Mesodermal cell (in vitro differentiated cells): ENCODE measurements around the gene IL1RL1.

Experiments
- H3K27ac ChIP-seq: 2 replicates; pipeline ENCODE4 v1.7.0; 2013; ENCODE audit warnings: mild to moderate bottlenecking, low read depth, low read length, moderate library complexity; ENCODE audit not compliant: severe bottlenecking
- H3K36me3 ChIP-seq: 2 replicates; pipeline ENCODE4 v1.7.1; 2013; ENCODE audit warnings: mild to moderate bottlenecking, low read length, moderate library complexity; ENCODE audit not compliant: control insufficient read depth, insufficient read depth
- H3K4me1 ChIP-seq: one replicate; pipeline ENCODE4 v1.7.1; 2013; ENCODE audit warnings: mild to moderate bottlenecking, low read length; ENCODE audit not compliant: insufficient read depth, control insufficient read depth, poor library complexity, severe bottlenecking
- H3K4me3 ChIP-seq: 2 replicates; pipeline ENCODE4 v1.7.0; 2013; ENCODE audit warnings: low read length, control low read depth, mild to moderate bottlenecking; ENCODE audit not compliant: insufficient read depth, poor library complexity, severe bottlenecking; ENCODE audit errors: extremely low read depth
- H3K9me3 ChIP-seq: 2 replicates; pipeline ENCODE4 v1.7.1; 2013; ENCODE audit warnings: mild to moderate bottlenecking, low read length, moderate library complexity; ENCODE audit not compliant: control insufficient read depth
- WGBS, 2 experiments: methylation state at CpG; one replicate each; pipeline ENCODE4 v1.1.5; 2013; ENCODE audit warnings: missing lambda C conversion rate in 2 of 2; ENCODE audit not compliant: insufficient coverage in 2 of 2; 5-methylcytosine and 5-hydroxymethylcytosine counted together

The IL1RL1 gene

GRCh38 chr2:102397209-102397608, 85.8 kb downstream of the IL1RL1 start:
- Histone ChIP-seq H3K4me3 (no peak overlapping the region), H3K9me3 (no peaks in the 10 kb centered on the region), H3K4me1 (no peaks in the 10 kb centered on the region), H3K36me3 (no peaks in the 10 kb centered on the region), H3K27ac (no peak overlapping the region)
- 73 to 83% methylated on average over 1 to 4 of the region's 6 CpGs for WGBS, 2 experiments

GRCh38 chr2:102399499-102400141, 88.3 kb downstream of the IL1RL1 start:
- Histone ChIP-seq H3K4me1 (no peaks in the 10 kb centered on the region), H3K36me3 (no peaks in the 10 kb centered on the region), H3K27ac (no peak overlapping the region), H3K4me3 (no peak overlapping the region), H3K9me3 (no peaks in the 10 kb centered on the region)
- 90 to 93% methylated on average over 5 to 7 of the region's 7 CpGs for WGBS, 2 experiments

- no peak overlapping the region for H3K27ac ChIP-seq
- H3K4me3 ChIP-seq, result no peak overlapping the region
- H3K9me3 ChIP-seq, result no peaks in the 10 kb centered on the region
- no peaks in the 10 kb centered on the region for H3K36me3 ChIP-seq
- no peaks in the 10 kb centered on the region for H3K4me1 ChIP-seq
Observed at GRCh38 chr2:102401456-102401855, 90.1 kb downstream of the IL1RL1 start.
